ENCODE measurements around the gene DGKB.

DNA sequence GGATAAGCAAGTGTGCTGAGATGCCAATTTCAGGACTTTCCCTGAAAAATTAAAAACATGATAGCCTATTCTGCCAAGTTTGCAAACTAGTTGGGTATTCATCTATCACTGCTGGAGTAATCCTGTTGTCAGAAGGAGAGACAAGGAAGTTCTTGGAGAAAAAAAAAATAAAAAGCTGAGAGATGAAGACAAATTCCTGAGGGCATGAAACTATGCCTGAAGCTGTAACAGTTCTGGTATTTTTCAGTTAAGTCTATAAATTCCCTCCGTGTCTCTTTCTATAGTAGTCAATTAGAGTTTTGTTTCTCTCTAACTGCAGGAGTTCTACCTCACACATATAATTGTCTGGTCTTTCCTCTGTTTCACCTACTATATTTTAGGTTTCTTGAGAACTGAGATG, 95.7 kb downstream of the DGKB start:
- TF ChIP-seq, protein P1, sequence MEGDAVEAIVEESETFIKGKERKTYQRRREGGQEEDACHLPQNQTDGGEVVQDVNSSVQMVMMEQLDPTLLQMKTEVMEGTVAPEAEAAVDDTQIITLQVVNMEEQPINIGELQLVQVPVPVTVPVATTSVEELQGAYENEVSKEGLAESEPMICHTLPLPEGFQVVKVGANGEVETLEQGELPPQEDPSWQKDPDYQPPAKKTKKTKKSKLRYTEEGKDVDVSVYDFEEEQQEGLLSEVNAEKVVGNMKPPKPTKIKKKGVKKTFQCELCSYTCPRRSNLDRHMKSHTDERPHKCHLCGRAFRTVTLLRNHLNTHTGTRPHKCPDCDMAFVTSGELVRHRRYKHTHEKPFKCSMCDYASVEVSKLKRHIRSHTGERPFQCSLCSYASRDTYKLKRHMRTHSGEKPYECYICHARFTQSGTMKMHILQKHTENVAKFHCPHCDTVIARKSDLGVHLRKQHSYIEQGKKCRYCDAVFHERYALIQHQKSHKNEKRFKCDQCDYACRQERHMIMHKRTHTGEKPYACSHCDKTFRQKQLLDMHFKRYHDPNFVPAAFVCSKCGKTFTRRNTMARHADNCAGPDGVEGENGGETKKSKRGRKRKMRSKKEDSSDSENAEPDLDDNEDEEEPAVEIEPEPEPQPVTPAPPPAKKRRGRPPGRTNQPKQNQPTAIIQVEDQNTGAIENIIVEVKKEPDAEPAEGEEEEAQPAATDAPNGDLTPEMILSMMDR (IDR thresholded peaks at IDR 0.05): no peak
- TF ChIP-seq POLR2A (IDR thresholded peaks at IDR 0.05): no peak
